GM20431 (cell line): Measurements from ENCODE around the gene DKK3.

Source experiments
- in situ Hi-C: fragments of 300-500 bp; cut with MseI, MboI; formaldehyde crosslinking; loops from one replicate; pipeline ENCODE4 v1.15.0; 2020; ENCODE audit warnings: low sequenced_read_pairs; ENCODE audit not compliant: unreplicated experiment

The DKK3 gene

GRCh38 chr11:12032968-12033367, 24.5 kb upstream of the DKK3 start:
- in situ Hi-C loops, result loop anchor here (10.0 kb wide), 1 partner anchor 238 kb away; no protein-coding TSS in a partner anchor

DNA sequence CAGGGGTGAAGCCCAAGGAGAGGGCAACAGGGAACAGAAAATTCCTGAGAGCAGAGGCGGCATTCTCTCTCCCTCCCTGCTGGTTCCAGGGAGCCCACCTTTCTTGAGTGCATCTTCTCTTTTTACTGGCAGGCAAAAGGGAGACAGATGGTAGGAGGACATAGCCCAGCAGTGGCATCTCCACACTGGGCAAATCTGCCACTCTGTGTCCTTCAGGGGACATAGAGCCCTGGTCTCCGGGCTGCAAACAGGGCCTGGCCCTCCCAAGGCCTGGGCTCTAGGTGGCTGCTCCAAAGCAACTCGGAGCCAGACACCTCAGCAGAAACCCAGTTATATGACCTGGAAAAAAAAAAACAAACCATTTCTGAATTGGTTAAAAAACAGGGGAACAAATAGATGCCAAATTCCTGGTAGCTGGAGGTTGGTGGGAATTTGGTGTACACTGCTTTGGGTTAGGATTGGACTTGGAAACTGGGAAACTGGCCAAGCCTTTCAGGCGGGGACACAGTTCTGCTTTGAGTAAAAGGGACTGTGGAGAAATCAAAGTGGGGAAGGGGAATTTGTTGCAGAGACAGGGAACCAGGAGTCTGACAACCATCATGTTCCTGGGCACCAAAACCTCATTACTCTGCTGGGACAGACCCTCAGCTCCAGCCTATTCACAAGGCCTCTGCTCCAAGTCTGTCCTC, 23.6 kb upstream of the DKK3 start:
- in situ Hi-C loops, result loop anchor here (10.0 kb wide), 1 partner anchor 237 kb away; no protein-coding TSS in a partner anchor

GRCh38 chr11:12029738-12030363, 21.4 kb upstream of the DKK3 start:
- in situ Hi-C loops, result loop anchor here (10.0 kb wide), 1 partner anchor 235 kb away; no protein-coding TSS in a partner anchor

DNA sequence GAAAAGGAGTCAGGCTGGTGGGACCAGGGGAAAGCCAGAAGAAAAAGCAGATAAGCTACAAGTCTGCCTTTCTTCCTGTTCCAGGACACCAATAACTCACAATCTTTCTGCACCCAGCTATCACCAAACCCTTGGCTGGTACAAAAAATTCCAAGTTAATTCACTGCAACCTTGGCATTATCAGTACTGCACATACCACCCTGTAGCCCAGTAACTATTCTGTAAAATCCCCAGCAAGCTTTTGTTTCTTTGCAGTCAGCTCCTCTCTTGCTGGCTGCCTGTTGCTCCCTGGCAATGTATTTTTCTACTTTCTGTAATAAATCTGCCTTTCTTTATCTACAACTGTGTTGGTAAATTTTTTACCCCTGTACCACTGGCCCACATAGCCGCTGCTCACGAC, 20.7 kb upstream of the DKK3 start:
- in situ Hi-C loops, result no loop called here

GRCh38 chr11:12028303-12028702, 19.9 kb upstream of the DKK3 start:
- in situ Hi-C loops, result no loop called here

- in situ Hi-C loops, result no loop called here
These were observed 18.1 kb upstream of the DKK3 start for GRCh38 chr11:12026331-12027211.

GRCh38 chr11:12024254-12024926, 16.0 kb upstream of the DKK3 start:
- in situ Hi-C loops, result no loop called here

- in situ Hi-C loops, result no loop called here
These were observed 14.6 kb upstream of the DKK3 start for GRCh38 chr11:12023015-12023414.

DNA sequence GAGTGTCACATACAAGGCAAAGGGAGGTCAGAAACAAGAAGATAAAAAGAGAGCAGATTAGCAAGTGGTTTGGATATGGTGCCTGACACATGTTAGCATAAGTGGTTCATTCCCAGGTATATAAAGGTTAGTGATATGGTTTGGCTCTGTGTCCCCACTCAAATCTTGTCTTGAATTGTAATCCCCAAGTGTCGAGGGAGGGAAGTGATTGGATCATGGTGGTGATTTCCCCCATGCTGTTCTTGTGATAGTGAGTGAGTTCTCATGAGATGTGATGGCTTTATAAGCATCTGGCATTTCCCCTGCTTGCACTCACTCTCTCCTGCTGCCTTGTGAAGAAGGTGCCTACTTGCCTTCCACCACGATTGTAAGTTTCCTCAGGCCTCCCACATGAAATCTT, 12.1 kb upstream of the DKK3 start:
- in situ Hi-C loops, result no loop called here

DNA sequence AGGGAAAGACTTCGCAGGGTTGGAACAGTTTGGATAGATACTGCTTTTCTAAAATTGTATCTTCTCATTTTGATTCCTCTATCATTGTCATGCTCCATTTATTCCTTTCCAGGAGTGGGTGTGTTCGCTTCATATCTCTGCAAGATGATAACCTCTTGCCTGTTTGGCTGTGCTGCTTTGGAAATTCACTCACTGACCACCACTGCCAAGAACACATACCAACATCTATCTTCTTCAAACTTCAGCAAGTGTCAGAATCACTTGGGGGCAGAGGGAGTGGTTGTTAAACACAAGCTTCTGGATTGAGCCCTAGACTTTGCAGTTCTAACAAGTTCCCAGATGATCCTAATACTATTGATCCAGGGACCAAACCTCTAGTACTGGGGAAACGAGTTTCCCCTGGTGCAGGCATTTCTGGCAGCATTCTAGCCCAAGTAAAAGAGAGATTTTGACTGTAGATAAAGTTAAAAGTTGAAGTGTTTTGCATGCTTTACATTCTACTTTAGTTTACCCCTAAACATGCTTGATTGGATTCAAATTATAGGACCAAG, 11.5 kb upstream of the DKK3 start:
- in situ Hi-C loops, result no loop called here

- in situ Hi-C loops, result no loop called here
These were observed 10.9 kb upstream of the DKK3 start for GRCh38 chr11:12019337-12019736.

DNA sequence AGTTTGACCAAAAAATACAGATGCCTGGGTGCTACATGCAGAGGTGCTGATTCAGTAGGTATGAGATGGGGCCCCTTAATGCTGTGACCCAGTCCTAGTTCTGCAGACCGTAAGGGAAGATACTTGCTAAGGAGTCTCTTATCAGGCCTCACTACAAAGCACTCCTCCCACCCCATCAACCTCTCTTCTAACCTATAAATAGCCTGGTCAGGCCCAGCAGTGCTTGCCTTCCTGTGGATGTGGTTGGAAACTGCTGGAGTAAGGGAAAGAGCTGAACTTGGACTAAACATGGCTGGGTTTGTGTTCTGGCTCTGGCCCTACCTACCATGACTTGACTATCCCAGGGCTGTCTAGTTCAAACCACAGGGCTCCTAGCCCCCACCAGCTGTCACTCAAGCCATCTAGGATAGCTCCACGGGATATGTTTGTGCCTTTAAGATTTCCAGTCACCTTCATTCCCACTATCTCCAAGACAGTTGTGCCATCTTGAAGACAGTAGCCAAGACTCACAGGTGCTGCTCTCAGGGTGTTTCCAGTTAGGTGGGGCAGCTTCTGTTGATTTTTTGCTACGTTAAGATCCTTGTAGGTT, 9.5 kb upstream of the DKK3 start:
- in situ Hi-C loops, result no loop called here

DNA sequence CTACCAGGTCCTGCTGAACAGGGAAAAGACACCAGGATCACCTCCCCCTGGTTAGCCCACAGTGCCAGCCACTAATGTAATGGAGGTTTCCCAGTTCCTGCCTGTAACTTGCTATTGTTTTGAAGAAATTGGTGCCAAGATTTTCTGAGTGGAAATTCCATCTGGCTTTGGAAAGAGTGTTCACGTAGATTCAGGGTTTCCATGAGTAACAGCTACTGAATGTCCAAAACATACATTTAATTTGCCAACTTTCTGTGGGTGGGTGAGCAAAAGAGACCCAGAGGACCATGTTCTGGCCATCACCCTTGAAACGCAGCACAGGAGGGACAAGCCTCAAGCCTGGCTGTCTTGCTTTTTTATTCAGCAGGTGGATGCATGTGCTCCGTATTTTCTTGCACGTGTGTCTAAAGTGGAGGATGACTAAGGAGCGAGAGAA, 8.8 kb upstream of the DKK3 start:
- in situ Hi-C loops, result no loop called here

DNA sequence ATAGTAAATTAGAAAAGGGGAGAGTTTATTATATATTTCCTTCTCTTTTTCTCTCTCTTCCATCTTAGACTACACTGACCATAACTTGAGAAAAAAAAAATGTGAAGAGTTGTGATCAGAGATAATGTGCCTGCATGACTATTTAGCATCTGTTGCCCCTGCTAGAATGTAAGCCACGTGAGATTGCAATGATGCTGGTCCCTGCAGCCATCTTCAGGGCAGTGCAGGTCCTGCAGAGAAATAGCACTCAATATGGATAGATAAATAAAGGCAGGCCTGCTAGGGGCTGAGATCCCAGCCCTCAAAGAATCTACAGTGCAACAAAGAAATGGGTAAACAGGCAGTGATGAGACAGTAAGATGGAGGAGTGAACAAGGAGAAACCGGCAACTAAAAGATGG, 7.8 kb upstream of the DKK3 start:
- in situ Hi-C loops, result no loop called here

DNA sequence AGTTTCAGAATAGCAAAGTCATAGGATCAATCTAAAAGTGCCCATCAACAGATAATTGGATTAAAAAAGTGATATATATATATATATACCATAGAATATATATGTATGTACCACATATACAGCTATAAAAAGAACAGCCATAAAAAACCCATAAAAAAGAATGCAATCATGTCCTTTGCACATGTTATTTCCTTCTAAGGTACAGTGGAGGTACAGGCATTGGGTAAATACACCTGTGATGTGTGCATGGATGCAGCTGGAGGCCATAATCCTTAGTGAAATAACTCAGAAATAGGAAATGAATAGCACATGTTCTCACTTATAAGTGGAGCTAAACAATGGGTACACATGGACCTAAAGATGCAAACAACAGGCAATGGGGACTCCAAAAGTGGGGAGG, 7.1 kb upstream of the DKK3 start:
- in situ Hi-C loops, result no loop called here

DNA sequence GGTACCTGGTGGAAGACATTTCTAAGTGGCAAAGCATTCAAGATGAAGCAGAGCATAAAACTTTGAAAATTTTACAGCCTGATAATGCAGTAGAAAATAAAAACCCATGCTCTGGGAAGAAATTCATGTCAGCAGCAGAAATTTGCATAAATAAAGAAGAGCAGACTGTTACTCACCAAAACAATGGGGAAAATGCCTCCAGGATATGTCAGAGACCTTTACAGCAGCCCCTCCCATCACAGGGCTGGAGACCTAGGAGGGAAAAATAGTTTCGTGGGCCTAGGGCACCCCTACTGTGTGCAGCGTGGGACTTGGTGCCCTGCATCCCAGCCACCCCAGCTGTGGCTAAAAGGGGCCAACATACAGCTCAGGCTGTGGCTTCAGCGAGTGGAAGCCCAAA, 5.4 kb upstream of the DKK3 start:
- in situ Hi-C loops, result no loop called here

- in situ Hi-C loops, result no loop called here
These were observed 1.3 kb upstream of the DKK3 start for GRCh38 chr11:12009617-12010321.

- in situ Hi-C loops, result no loop called here
These were observed 577 bp upstream of the DKK3 start for GRCh38 chr11:12008790-12009616.
